Lower leg skin (tissue), 4 donors: ENCODE data around the gene HOXD11. TPM values are rescaled to one million over a fixed set of nuclear protein-coding genes. Genes with fewer than 3 reads are reported as not detected.

Experiments used
- DNase-seq, 2 donors: peaks; one replicate each; pipeline ENCODE4 v3.0.0-alpha.2; 2019; ENCODE audit warnings: low spot score in 2 of 2
- H3K4me3 ChIP-seq: fragments of 200-600 bp; sonication (generic); 2 replicates; pipeline ENCODE4 v1.5.1; 2017; ENCODE audit warnings: mild to moderate bottlenecking, low read depth; ENCODE audit not compliant: poor library complexity, severe bottlenecking
- CTCF ChIP-seq, 3 donors: fragments of 450-650 bp; IDR thresholded peaks; one replicate each; pipeline ENCODE4 v1.5.1; 2016; ENCODE audit warnings: antibody characterized with exemption in 3 of 3, mild to moderate bottlenecking in 3 of 3, moderate library complexity in 2 of 3
- POLR2A ChIP-seq, 2 donors: fragments of 450-650 bp; IDR thresholded peaks; one replicate each; pipeline ENCODE4 v1.6.1; 2016 to 2017; ENCODE audit warnings: antibody characterized with exemption in 2 of 2, mild to moderate bottlenecking in 1 of 2, moderate library complexity in 1 of 2
- WGBS, 2 donors: methylation state at CpG; one replicate each; pipeline ENCODE4 v1.1.5; 2018; 5-methylcytosine and 5-hydroxymethylcytosine counted together
- intact Hi-C: fragments of 100-400 bp; cut with DNase I; formaldehyde crosslinking; loops from one replicate; pipeline ENCODE4 v1.15.0; 2023; ENCODE audit warnings: low total_unique reads
- total RNA-seq, 4 donors: library from RNA; depleted of rRNA; stranded (reverse); fragments of >200 nt; gene quantifications; one replicate each; pipeline ENCODE4 v1.1.0, GENCODE V29; 2016

The HOXD11 gene
- total RNA-seq, 4 donors from 2014 or later, result 0.23 TPM; not detected in 3

GRCh38 chr2:176080540-176081375, 26.3 kb upstream of the HOXD11 start:
- H3K4me3 ChIP-seq, result no peak overlapping the region
- intact Hi-C loops, result no loop called here
- WGBS, 2 donors, result 9 to 15% methylated on average over 38 to 67 of the region's 68 CpGs
- DNase-seq, result peak in 1 of 2 donors; percentile 64
- TF ChIP-seq CTCF (IDR thresholded peaks at IDR 0.05) (no peak), POLR2A (IDR thresholded peaks at IDR 0.05) (no peak)

GRCh38 chr2:176081376-176081836, 25.7 kb upstream of the HOXD11 start:
- no peak for TF ChIP-seq POLR2A (IDR thresholded peaks at IDR 0.05)
- no peak for TF ChIP-seq CTCF (IDR thresholded peaks at IDR 0.05)
- intact Hi-C loops, result no loop called here
- 12 to 14% methylated on average over 17 of the region's 17 CpGs for WGBS, 2 donors
- no peak for DNase-seq
- H3K4me3 ChIP-seq, result no peak overlapping the region

- DNase-seq, result peak in 1 of 2 donors; percentile 76
- TF ChIP-seq POLR2A (IDR thresholded peaks at IDR 0.05), result no peak
- TF ChIP-seq CTCF (IDR thresholded peaks at IDR 0.05), result no peak
- 10 to 11% methylated on average over 44 to 59 of the region's 62 CpGs for WGBS, 2 donors
- intact Hi-C loops, result no loop called here
- no peak overlapping the region for H3K4me3 ChIP-seq
These were observed 25.1 kb upstream of the HOXD11 start for GRCh38 chr2:176081837-176082524.

GRCh38 chr2:176082525-176082823, 24.6 kb upstream of the HOXD11 start:
- TF ChIP-seq CTCF (IDR thresholded peaks at IDR 0.05) (no peak), POLR2A (IDR thresholded peaks at IDR 0.05) (no peak)
- intact Hi-C loops, result no loop called here
- no peak overlapping the region for H3K4me3 ChIP-seq
- no peak for DNase-seq
- WGBS, 2 donors, result 13 to 17% methylated on average over 10 of the region's 10 CpGs

- intact Hi-C loops, result no loop called here
- H3K4me3 ChIP-seq, result no peak overlapping the region
- TF ChIP-seq POLR2A (IDR thresholded peaks at IDR 0.05) (no peak), CTCF (IDR thresholded peaks at IDR 0.05) (no peak)
- DNase-seq, result peak in 1 of 2 donors; percentile 82
- WGBS, 2 donors, result 6 to 11% methylated on average over 51 to 54 of the region's 66 CpGs
These were observed 24.0 kb upstream of the HOXD11 start for GRCh38 chr2:176082824-176083751.
